Lower leg skin (tissue), 4 donors: ENCODE data around the gene SYT2. TPM values are rescaled to one million over a fixed set of nuclear protein-coding genes. Genes with fewer than 3 reads are reported as not detected.

Source experiments
- DNase-seq, 2 donors: peaks; one replicate each; pipeline ENCODE4 v3.0.0-alpha.2; 2019; ENCODE audit warnings: low spot score in 2 of 2
- H3K4me3 ChIP-seq: fragments of 200-600 bp; sonication (generic); 2 replicates; pipeline ENCODE4 v1.5.1; 2017; ENCODE audit warnings: mild to moderate bottlenecking, low read depth; ENCODE audit not compliant: poor library complexity, severe bottlenecking
- POLR2A ChIP-seq, 2 donors: fragments of 450-650 bp; IDR thresholded peaks; one replicate each; pipeline ENCODE4 v1.6.1; 2016 to 2017; ENCODE audit warnings: antibody characterized with exemption in 2 of 2, mild to moderate bottlenecking in 1 of 2, moderate library complexity in 1 of 2
- WGBS, 2 donors: methylation state at CpG; one replicate each; pipeline ENCODE4 v1.1.5; 2018; 5-methylcytosine and 5-hydroxymethylcytosine counted together
- intact Hi-C: fragments of 100-400 bp; cut with DNase I; formaldehyde crosslinking; loops from one replicate; pipeline ENCODE4 v1.15.0; 2023; ENCODE audit warnings: low total_unique reads
- total RNA-seq, 4 donors: library from RNA; depleted of rRNA; stranded (reverse); fragments of >200 nt; gene quantifications; one replicate each; pipeline ENCODE4 v1.1.0, GENCODE V29; 2016
- TF ChIP-seq, protein P1 (sequence below), 3 donors: fragments of 450-650 bp; IDR thresholded peaks; one replicate each; pipeline ENCODE4 v1.5.1; 2016; ENCODE audit warnings: antibody characterized with exemption in 3 of 3, mild to moderate bottlenecking in 3 of 3, moderate library complexity in 2 of 3

Gene SYT2
- total RNA-seq, 4 donors from 2014 or later: not detected

DNA sequence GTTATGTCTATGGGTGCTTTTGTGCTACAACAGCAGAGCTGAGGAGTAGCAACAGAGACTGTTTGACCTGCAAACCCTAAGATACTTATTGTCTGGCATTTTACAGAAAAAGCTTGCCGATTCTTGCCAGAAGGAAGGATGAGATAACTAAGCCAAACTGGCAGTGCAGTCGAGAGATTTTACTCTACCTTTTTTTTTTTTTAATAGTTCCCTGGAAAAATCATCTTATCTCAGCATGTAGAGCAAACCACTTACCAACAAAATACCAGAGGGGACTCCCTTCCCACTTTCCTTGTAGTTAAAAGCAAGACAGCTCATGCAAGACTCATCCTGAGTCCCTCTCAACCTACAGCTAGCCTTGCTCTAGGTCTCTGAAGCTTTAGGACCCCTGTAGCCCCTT is 132.9 kb downstream of the SYT2 start:
- 12 to 25% methylated on average over 2 of the region's 2 CpGs for WGBS, 2 donors
- no peak for TF ChIP-seq POLR2A (IDR thresholded peaks at IDR 0.05)
- TF ChIP-seq, protein P1, sequence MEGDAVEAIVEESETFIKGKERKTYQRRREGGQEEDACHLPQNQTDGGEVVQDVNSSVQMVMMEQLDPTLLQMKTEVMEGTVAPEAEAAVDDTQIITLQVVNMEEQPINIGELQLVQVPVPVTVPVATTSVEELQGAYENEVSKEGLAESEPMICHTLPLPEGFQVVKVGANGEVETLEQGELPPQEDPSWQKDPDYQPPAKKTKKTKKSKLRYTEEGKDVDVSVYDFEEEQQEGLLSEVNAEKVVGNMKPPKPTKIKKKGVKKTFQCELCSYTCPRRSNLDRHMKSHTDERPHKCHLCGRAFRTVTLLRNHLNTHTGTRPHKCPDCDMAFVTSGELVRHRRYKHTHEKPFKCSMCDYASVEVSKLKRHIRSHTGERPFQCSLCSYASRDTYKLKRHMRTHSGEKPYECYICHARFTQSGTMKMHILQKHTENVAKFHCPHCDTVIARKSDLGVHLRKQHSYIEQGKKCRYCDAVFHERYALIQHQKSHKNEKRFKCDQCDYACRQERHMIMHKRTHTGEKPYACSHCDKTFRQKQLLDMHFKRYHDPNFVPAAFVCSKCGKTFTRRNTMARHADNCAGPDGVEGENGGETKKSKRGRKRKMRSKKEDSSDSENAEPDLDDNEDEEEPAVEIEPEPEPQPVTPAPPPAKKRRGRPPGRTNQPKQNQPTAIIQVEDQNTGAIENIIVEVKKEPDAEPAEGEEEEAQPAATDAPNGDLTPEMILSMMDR (IDR thresholded peaks at IDR 0.05): no peak
- no peak for DNase-seq
- intact Hi-C loops: no loop called here
- no peak overlapping the region for H3K4me3 ChIP-seq

DNA sequence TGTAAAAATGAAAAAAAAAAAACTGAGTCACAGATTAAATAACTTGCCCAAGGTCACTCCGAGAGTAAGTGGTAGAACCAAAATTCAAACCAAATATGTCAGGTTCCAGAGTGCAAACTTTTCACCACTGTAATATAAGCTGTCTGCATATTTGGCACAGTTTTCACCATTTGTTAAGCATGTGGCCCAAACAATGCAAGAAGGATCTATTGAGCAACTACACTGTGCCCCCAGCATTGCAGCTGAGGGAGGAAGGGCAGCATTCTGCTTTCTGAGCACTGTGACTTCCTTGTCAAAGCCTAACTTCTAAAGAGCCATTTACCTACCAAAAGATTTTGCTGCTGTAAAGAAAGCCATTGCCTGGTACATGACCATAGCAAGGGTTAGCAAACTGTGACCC is 133.4 kb downstream of the SYT2 start:
- intact Hi-C loops: no loop called here
- no peak overlapping the region for H3K4me3 ChIP-seq
- no peak for DNase-seq
- WGBS, 2 donors: 56 to 61% methylated on average over 1 of the region's 1 CpG
- no peak for TF ChIP-seq POLR2A (IDR thresholded peaks at IDR 0.05)
- TF ChIP-seq, protein P1 (IDR thresholded peaks at IDR 0.05): no peak

DNA sequence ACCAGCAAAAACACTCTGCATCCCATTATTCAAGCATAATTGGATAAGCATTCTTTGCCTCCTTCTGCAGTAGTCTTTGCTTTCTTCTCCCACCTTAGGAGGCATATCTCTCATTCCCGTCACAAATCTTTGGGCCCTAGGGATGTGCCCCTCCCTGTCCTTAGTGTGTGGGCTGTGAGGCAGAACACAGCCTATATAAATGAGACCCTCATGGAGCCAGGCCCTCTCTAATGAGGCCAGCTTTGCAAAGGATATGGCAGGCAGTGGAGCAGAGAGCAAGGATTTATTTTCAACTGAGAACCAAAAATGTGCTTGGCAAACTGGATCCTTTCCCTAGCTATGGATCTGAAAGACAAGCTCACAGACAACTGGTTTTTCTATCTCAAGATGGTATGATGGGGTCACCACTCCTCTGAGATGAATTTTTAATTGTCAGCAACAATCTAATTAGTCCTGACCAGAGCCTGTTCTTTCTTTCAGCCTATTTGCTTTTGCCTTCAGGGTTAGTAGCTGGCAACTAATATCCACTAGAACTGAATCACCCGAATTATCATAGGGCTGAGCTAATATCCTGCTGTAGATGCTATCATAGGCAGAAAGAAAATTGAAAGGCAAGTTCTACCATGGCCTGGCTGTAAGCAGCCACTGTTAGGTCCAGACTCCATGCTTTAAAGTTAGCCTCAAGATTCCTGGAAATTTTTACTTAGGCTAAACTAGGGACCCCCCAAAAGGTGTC is 134.2 kb downstream of the SYT2 start:
- WGBS, 2 donors: 33 to 54% methylated on average over 2 of the region's 2 CpGs
- no peak overlapping the region for H3K4me3 ChIP-seq
- no peak for DNase-seq
- TF ChIP-seq, protein P1 (IDR thresholded peaks at IDR 0.05): no peak
- TF ChIP-seq POLR2A (IDR thresholded peaks at IDR 0.05): no peak
- intact Hi-C loops: no loop called here

DNA sequence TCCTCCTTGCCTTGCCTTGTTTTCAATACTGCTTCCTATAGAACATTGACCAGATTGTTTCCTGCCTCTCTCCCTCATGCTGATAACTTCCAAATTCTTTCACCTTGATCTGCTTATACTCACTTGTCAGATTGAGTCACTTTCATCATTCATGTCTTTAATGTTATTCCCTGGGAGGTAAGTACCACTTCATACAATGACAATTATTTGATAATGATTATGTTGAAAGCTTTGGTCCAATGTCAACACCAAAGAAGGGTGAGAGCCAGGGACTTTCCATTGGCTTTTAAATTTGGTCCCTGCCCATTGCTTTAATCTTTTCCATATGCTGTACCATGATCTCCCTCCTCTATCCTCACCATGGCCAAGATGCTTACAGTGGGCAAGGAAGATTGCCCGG is 137.4 kb downstream of the SYT2 start:
- H3K4me3 ChIP-seq: no peak overlapping the region
- DNase-seq: no peak
- intact Hi-C loops: no loop called here
- no peak for TF ChIP-seq POLR2A (IDR thresholded peaks at IDR 0.05)
- TF ChIP-seq, protein P1 (IDR thresholded peaks at IDR 0.05): no peak
- 65 to 72% methylated on average over 1 of the region's 1 CpG for WGBS, 2 donors

DNA sequence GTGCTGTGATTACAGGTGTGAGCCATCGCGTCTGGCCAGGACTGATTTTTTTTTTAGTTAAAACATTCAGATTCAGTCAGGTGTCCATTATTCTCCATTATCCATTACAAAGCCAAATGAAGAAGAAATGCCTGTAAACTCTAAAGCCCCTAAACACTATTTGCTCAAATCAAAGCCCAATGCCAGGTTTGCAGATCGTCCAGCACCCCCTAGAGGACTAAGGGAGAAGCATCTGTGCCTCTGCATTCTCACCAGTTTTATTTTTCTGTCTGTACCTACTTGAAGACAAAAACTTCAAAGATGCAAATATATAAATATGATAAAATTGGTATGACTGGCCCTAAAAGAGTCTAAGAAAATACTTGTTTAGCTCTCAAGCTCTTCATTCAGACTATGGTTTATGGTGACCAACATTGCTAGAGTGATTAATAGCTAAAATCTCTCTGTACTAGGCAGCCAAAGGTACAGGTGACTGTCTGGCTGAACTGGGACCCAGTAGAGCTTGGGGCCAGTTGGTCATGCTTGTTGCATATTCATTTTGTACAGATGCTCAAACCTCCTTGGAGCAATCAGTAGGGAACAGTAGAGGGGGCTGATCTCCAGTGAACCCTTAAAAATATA is 138.4 kb downstream of the SYT2 start:
- H3K4me3 ChIP-seq: no peak overlapping the region
- intact Hi-C loops: no loop called here
- WGBS, 2 donors: 64 to 66% methylated on average over 3 of the region's 3 CpGs
- DNase-seq: no peak
- no peak for TF ChIP-seq POLR2A (IDR thresholded peaks at IDR 0.05)
- TF ChIP-seq, protein P1 (IDR thresholded peaks at IDR 0.05): no peak
